Measurements from ENCODE around the gene PIK3R6.
"Not testable (repeated sequence)": the region's sequence is repeated elsewhere in the genome, so short reads cannot be mapped to it uniquely, and the experiment has no call there.

The PIK3R6 gene

GRCh38 chr17:8894202-8894671 lies 26.8 kb upstream of the PIK3R6 start:
- no peak for DNase-seq

- DNase-seq, result no peak
Observed at GRCh38 chr17:8893621-8894201, 26.2 kb upstream of the PIK3R6 start.

- no peak for DNase-seq
Observed at GRCh38 chr17:8893059-8893458, 25.6 kb upstream of the PIK3R6 start.

- DNase-seq, result no peak
Observed at GRCh38 chr17:8892338-8892690, 24.8 kb upstream of the PIK3R6 start.

GRCh38 chr17:8890671-8891070 lies 23.2 kb upstream of the PIK3R6 start:
- DNase-seq, result no peak

GRCh38 chr17:8889458-8890210 lies 22.2 kb upstream of the PIK3R6 start:
- no peak for DNase-seq

- DNase-seq, result no peak
Observed at GRCh38 chr17:8888704-8889302, 21.3 kb upstream of the PIK3R6 start.

- peak; percentile 26 to 66 for DNase-seq
Observed at GRCh38 chr17:8887834-8888703, 20.6 kb upstream of the PIK3R6 start.

- DNase-seq, result no peak
Observed at GRCh38 chr17:8887301-8887700, 19.8 kb upstream of the PIK3R6 start.

GRCh38 chr17:8885967-8886684 lies 18.7 kb upstream of the PIK3R6 start:
- no peak for DNase-seq

- DNase-seq, result not testable (repeated sequence)
Observed at GRCh38 chr17:8885163-8885966, 17.9 kb upstream of the PIK3R6 start.

- DNase-seq, result no peak
Observed at GRCh38 chr17:8884336-8884990, 17.0 kb upstream of the PIK3R6 start.

GRCh38 chr17:8883353-8883752 lies 15.9 kb upstream of the PIK3R6 start:
- DNase-seq, result no peak

- DNase-seq, result no peak
Observed at GRCh38 chr17:8881606-8882005, 14.1 kb upstream of the PIK3R6 start.

- no peak for DNase-seq
Observed at GRCh38 chr17:8880466-8880865, 13.0 kb upstream of the PIK3R6 start.

- DNase-seq, result no peak
Observed at GRCh38 chr17:8879410-8879809, 11.9 kb upstream of the PIK3R6 start.

- DNase-seq, result no peak
Observed at GRCh38 chr17:8877984-8878383, 10.5 kb upstream of the PIK3R6 start.

- DNase-seq, result no peak
Observed at GRCh38 chr17:8875957-8876356, 8.5 kb upstream of the PIK3R6 start.

GRCh38 chr17:8875436-8875835 lies 8.0 kb upstream of the PIK3R6 start:
- no peak for DNase-seq

- DNase-seq, result no peak
Observed at GRCh38 chr17:8873801-8874715, 6.6 kb upstream of the PIK3R6 start.

Measured in NCI-H526 (cell line).